Eye (tissue), 1 donor: ENCODE measurements around the gene PUM2.
A peak's percentile ranks its signal among the peaks of the same experiment; 100 is the strongest.

Source experiments
- DNase-seq: peaks from one replicate; pipeline ENCODE4 v3.0.0-alpha.2; 2015

The PUM2 gene

GRCh38 chr2:20343128-20343527 lies 7.5 kb downstream of the PUM2 start:
- no peak for DNase-seq

- no peak for DNase-seq
These were observed 11.6 kb downstream of the PUM2 start for GRCh38 chr2:20339012-20339411.

GRCh38 chr2:20334605-20335203 lies 15.9 kb downstream of the PUM2 start:
- no peak for DNase-seq

- DNase-seq: no peak
These were observed 16.9 kb downstream of the PUM2 start for GRCh38 chr2:20333738-20334137.

GRCh38 chr2:20330192-20330591 lies 20.5 kb downstream of the PUM2 start:
- DNase-seq: no peak

GRCh38 chr2:20327370-20327769 lies 23.3 kb downstream of the PUM2 start:
- no peak for DNase-seq

GRCh38 chr2:20326163-20326780 lies 24.4 kb downstream of the PUM2 start:
- DNase-seq: peak; percentile 75

- DNase-seq: no peak
These were observed 27.9 kb downstream of the PUM2 start for GRCh38 chr2:20322527-20323300.

- DNase-seq: no peak
These were observed 33.0 kb downstream of the PUM2 start for GRCh38 chr2:20317690-20318089.

GRCh38 chr2:20317197-20317596 lies 33.4 kb downstream of the PUM2 start:
- DNase-seq: no peak

GRCh38 chr2:20314562-20315501 lies 35.8 kb downstream of the PUM2 start:
- DNase-seq: no peak

GRCh38 chr2:20313659-20314058 lies 37.0 kb downstream of the PUM2 start:
- no peak for DNase-seq

GRCh38 chr2:20309001-20309400 lies 41.6 kb downstream of the PUM2 start:
- no peak for DNase-seq

GRCh38 chr2:20307311-20307710 lies 43.3 kb downstream of the PUM2 start:
- DNase-seq: no peak

GRCh38 chr2:20304411-20304810 lies 46.2 kb downstream of the PUM2 start:
- DNase-seq: no peak

GRCh38 chr2:20303966-20304365 lies 46.7 kb downstream of the PUM2 start:
- no peak for DNase-seq

GRCh38 chr2:20302019-20302418 lies 48.6 kb downstream of the PUM2 start:
- DNase-seq: no peak

- no peak for DNase-seq
These were observed 50.0 kb downstream of the PUM2 start for GRCh38 chr2:20300656-20301055.

GRCh38 chr2:20299113-20299512 lies 51.5 kb downstream of the PUM2 start:
- DNase-seq: no peak

GRCh38 chr2:20294231-20294630 lies 56.4 kb downstream of the PUM2 start:
- no peak for DNase-seq

- no peak for DNase-seq
These were observed 57.7 kb downstream of the PUM2 start for GRCh38 chr2:20292984-20293383.

GRCh38 chr2:20291846-20292408 lies 58.7 kb downstream of the PUM2 start:
- DNase-seq: peak; percentile 9

- DNase-seq: peak; percentile 87
These were observed 59.5 kb downstream of the PUM2 start for GRCh38 chr2:20291106-20291564.
